OCI-LY7 (cell line): ENCODE data around the gene DIS3.

Source experiments
- CTCF ChIP-seq: fragments of 200-600 bp; sonication (generic); conservative IDR thresholded peaks from 2 replicates; pipeline ENCODE4 v1.5.1; 2014; ENCODE audit warnings: mild to moderate bottlenecking, antibody characterized with exemption, low read length, moderate library complexity, mixed read lengths
- EZH2phosphoT487 ChIP-seq: fragments of 200-600 bp; sonication (generic); IDR thresholded peaks from 2 replicates; pipeline ENCODE4 v1.6.1; 2018; ENCODE audit warnings: low read depth, borderline replicate concordance, mild to moderate bottlenecking, mixed run types, antibody characterized with exemption, low read length, moderate library complexity, mixed read lengths

GRCh38 chr13:72788831-72789230 is 7.1 kb upstream of the DIS3 start:
- TF ChIP-seq CTCF = no peak
- no peak for TF ChIP-seq EZH2phosphoT487
